WERI-Rb-1 (cell line): Measurements from ENCODE around the gene CMTM8.
"Not testable (repeated sequence)": the region's sequence is repeated elsewhere in the genome, so short reads cannot be mapped to it uniquely, and the experiment has no call there.

Source experiments
- DNase-seq: peaks from one replicate; pipeline ENCODE4 v3.0.0-alpha.2; 2020
- H3K27ac ChIP-seq: fragments of 250-450 bp; sonication (Bioruptor Pico); 2 replicates; pipeline ENCODE4 v1.5.1; 2020; ENCODE audit warnings: mild to moderate bottlenecking, moderate library complexity
- H3K27me3 ChIP-seq: fragments of 250-450 bp; sonication (Bioruptor Pico); 2 replicates; pipeline ENCODE4 v1.5.1; 2021; ENCODE audit warnings: mild to moderate bottlenecking, low read depth, moderate library complexity; ENCODE audit not compliant: insufficient read depth, severe bottlenecking
- H3K36me3 ChIP-seq: fragments of 250-450 bp; sonication (Bioruptor Pico); 2 replicates; pipeline ENCODE4 v1.5.1; 2020; ENCODE audit warnings: mild to moderate bottlenecking, moderate library complexity
- H3K4me3 ChIP-seq: 2 replicates; pipeline ENCODE4 v1.5.1; 2011; ENCODE audit warnings: low read depth, mild to moderate bottlenecking, control low read depth, low read length
- H3K9me3 ChIP-seq: fragments of 250-450 bp; sonication (Bioruptor Pico); 2 replicates; pipeline ENCODE4 v1.5.1; 2021; ENCODE audit warnings: mild to moderate bottlenecking, moderate library complexity; ENCODE audit not compliant: severe bottlenecking
- TF ChIP-seq, protein P1 (sequence below): IDR thresholded peaks from 2 replicates; pipeline ENCODE4 v1.5.1; 2011; ENCODE audit warnings: low read depth, mild to moderate bottlenecking, control low read depth, inconsistent platforms, low read length

The CMTM8 gene

GRCh38 chr3:32379831-32380500, 141.5 kb downstream of the CMTM8 start:
- TF ChIP-seq, protein P1, sequence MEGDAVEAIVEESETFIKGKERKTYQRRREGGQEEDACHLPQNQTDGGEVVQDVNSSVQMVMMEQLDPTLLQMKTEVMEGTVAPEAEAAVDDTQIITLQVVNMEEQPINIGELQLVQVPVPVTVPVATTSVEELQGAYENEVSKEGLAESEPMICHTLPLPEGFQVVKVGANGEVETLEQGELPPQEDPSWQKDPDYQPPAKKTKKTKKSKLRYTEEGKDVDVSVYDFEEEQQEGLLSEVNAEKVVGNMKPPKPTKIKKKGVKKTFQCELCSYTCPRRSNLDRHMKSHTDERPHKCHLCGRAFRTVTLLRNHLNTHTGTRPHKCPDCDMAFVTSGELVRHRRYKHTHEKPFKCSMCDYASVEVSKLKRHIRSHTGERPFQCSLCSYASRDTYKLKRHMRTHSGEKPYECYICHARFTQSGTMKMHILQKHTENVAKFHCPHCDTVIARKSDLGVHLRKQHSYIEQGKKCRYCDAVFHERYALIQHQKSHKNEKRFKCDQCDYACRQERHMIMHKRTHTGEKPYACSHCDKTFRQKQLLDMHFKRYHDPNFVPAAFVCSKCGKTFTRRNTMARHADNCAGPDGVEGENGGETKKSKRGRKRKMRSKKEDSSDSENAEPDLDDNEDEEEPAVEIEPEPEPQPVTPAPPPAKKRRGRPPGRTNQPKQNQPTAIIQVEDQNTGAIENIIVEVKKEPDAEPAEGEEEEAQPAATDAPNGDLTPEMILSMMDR, result no peak
- Histone ChIP-seq H3K36me3 (no peaks in the 10 kb centered on the region), H3K9me3 (no peaks in the 10 kb centered on the region)

GRCh38 chr3:32381922-32382321, 143.4 kb downstream of the CMTM8 start:
- no peak for DNase-seq
- Histone ChIP-seq H3K27ac (no peak overlapping the region), H3K36me3 (no peaks in the 10 kb centered on the region), H3K9me3 (no peaks in the 10 kb centered on the region), H3K4me3 (no peak overlapping the region), H3K27me3 (no peaks in the 10 kb centered on the region)
- TF ChIP-seq, protein P1, result no peak

More at GRCh38 chr3:32379831-32380500, 141.5 kb downstream of the CMTM8 start:
- H3K4me3 ChIP-seq, result no peak overlapping the region
- no peak overlapping the region for H3K27ac ChIP-seq
- H3K27me3 ChIP-seq, result no peaks in the 10 kb centered on the region
- DNase-seq, result no peak

DNA sequence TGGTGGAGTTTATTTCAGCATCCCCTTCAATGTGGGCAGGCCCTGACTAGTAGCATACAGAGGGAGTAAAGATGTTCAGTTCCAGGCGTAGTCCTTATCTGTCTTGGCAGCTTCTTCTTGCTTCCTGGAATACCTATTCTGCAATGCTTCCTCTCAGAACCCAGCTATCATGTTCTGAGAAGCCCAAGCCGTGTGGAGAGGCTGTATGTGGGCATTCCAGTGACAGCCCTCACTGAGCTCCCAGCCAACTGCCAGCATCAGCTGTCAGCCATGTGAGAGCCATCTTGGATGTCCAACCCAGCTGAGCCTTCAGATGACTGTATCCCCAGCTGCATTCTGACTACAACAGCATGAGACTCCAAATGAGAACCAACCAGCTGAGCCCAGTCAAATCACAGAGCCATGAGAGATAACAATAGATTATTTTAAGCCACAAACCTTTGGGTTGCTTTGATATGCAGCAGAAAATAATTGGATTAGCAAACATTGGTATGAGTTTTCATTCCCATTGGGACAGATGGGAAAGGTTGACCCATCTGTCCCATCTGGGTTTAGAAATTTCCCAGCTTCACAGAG, 144.7 kb downstream of the CMTM8 start:
- peak; percentile 35 for DNase-seq
- H3K4me3 ChIP-seq, result no peak overlapping the region
- TF ChIP-seq, protein P1, result no peak

GRCh38 chr3:32384938-32385337, 146.5 kb downstream of the CMTM8 start:
- no peak overlapping the region for H3K4me3 ChIP-seq
- TF ChIP-seq, protein P1, result no peak
- H3K27ac ChIP-seq, result no peak overlapping the region
- no peaks in the 10 kb centered on the region for H3K9me3 ChIP-seq
- no peak for DNase-seq
- H3K36me3 ChIP-seq, result no peaks in the 10 kb centered on the region
- no peaks in the 10 kb centered on the region for H3K27me3 ChIP-seq

More for the DNA sequence above, 144.7 kb downstream of the CMTM8 start:
- Histone ChIP-seq H3K27me3 (no peaks in the 10 kb centered on the region), H3K9me3 (no peaks in the 10 kb centered on the region), H3K36me3 (no peaks in the 10 kb centered on the region), H3K27ac (no peak overlapping the region)

DNA sequence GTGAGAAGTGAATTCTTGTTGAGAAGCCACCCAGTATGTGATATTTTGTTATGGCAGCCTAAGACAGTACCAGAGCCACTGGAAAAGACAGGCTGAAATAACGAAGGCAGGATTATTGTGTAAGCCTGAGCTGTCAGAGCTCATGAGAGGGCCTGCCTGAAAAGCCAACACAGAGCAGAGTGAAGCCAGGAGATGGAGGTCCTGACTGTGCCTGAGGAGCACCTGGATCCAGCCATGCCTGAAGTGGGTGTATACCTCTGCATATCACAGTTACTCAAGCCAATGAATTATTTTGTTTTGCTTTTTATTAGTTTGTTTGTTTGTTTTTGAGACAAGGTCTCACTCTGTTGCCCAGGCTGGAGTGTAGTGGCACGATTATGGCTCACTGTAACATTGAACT, 149.0 kb downstream of the CMTM8 start:
- TF ChIP-seq, protein P1, result no peak
- H3K27ac ChIP-seq, result no peak overlapping the region
- no peaks in the 10 kb centered on the region for H3K27me3 ChIP-seq
- H3K4me3 ChIP-seq, result no peak overlapping the region
- H3K36me3 ChIP-seq, result no peaks in the 10 kb centered on the region
- peaks cover 3% of the 10 kb centered on the region for H3K9me3 ChIP-seq
- no peak for DNase-seq

- H3K27ac ChIP-seq, DNase-seq, H3K36me3 ChIP-seq, H3K27me3 ChIP-seq, H3K9me3 ChIP-seq, H3K4me3 ChIP-seq: not testable (repeated sequence)
Measured at GRCh38 chr3:32389577-32389976, 151.1 kb downstream of the CMTM8 start.
